ENCODE measurements around the gene RORC. TPM values are rescaled to one million over a fixed set of nuclear protein-coding genes. Genes with fewer than 3 reads are reported as not detected.

The RORC gene
- total RNA-seq, 1 experiment from 2014 or later = 0.44 TPM

DNA sequence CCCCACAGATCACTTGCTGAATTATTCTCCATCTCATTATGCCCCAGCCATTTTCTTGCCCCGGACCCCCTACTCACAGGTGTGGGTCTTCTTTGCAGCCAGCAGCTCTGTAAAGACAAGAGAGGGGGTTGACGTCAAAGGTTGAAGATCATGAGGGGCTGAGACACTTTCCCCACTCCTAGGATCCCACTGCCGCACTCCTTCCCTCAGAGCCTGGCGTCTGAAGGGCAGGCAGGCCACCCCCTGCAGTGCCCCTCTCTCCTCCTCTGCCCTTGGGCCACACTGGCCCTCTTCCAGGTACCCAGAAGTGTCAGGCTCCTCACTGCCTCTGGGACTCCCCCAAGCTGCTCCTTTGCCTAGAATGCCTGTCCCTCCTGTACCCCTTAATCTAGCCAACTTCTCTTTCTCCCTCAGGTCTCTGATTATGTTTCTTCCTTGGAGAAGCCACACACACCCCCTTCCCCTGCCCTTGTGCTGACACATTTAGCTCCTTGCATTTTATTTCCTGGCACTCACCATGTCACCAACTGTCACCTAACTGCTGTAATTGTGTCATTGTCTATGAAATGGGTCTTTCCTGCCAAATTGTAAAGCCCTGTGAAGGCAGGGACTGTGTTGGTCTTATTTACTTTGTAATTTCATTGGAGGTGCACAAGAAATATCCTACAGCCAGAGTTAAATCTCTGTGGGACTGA is 2.1 kb downstream of the RORC start:
- Mint-ChIP-seq H3K27ac (peak overlapping the region; percentile 64), H3K4me1 (peaks cover 47% of the 10 kb centered on the region), H3K9me3 (no peaks in the 10 kb centered on the region), H3K4me3 (peak overlapping the region; percentile 47), H3K36me3 (no peaks in the 10 kb centered on the region), H3K27me3 (ENCODE audit: low read depth) (peaks cover 6% of the 10 kb centered on the region; the same call in 1 of the 2 replicates)
- no peak for TF ChIP-seq KAT7 (CRISPR knock-in tag; IDR thresholded peaks at IDR 0.05; ENCODE audit: borderline replicate concordance)
- TF ChIP-seq EMX1 (CRISPR knock-in tag; IDR thresholded peaks at IDR 0.05) = no peak
- TF ChIP-seq ZNF232 (CRISPR knock-in tag; IDR thresholded peaks at IDR 0.05) = no peak
- POLR2A ChIA-PET = no interaction called here
- DNase-seq (ENCODE audit: low spot score) (no peak), ATAC-seq (no peak)
- CTCF ChIA-PET = interaction anchor here (0.8 to 2.0 kb wide), 4 partner anchors 10 to 113 kb away, joined by 3 to 17 read pairs (median 6); partner anchors contain the start of genes C2CD4D, CELF3 and TDRKH

DNA sequence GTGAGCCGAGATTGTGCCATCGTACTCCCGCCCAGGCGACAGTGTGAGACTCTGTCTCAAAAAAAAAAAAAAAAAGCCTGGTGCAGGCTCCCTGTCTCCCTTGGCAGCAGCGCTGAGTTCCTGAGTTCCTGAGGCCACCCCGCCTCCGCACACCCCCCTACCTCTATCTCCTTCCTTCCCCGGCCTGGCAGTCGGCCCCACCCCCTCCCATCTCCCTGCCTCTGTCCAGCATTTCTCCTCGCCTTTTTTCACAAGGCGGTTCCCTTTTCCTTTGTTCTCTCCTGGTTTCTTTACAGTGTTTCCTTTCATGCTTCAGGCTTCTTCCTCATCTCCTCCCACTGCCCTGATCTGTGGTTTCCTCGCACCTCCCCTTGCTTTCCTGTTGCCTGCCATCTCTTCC is 2.7 kb downstream of the RORC start:
- Mint-ChIP-seq H3K4me1 (peaks cover 47% of the 10 kb centered on the region), H3K27me3 (ENCODE audit: low read depth) (peaks cover 6% of the 10 kb centered on the region; the same call in 1 of the 2 replicates), H3K9me3 (no peaks in the 10 kb centered on the region), H3K27ac (peak overlapping the region; percentile 64), H3K36me3 (no peaks in the 10 kb centered on the region), H3K4me3 (peak overlapping the region; percentile 47)
- CTCF ChIA-PET = interaction anchor here (0.7 to 2.0 kb wide), 3 partner anchors 8 to 163 kb away, joined by 3 to 12 read pairs (median 4); partner anchors contain the start of gene CELF3
- peak; percentile 65 for ATAC-seq
- POLR2A ChIA-PET = no interaction called here
- DNase-seq (ENCODE audit: low spot score) = peak; percentile 60
- no peak for TF ChIP-seq SOX15 (CRISPR knock-in tag; IDR thresholded peaks at IDR 0.05)
- TF ChIP-seq, protein P1, sequence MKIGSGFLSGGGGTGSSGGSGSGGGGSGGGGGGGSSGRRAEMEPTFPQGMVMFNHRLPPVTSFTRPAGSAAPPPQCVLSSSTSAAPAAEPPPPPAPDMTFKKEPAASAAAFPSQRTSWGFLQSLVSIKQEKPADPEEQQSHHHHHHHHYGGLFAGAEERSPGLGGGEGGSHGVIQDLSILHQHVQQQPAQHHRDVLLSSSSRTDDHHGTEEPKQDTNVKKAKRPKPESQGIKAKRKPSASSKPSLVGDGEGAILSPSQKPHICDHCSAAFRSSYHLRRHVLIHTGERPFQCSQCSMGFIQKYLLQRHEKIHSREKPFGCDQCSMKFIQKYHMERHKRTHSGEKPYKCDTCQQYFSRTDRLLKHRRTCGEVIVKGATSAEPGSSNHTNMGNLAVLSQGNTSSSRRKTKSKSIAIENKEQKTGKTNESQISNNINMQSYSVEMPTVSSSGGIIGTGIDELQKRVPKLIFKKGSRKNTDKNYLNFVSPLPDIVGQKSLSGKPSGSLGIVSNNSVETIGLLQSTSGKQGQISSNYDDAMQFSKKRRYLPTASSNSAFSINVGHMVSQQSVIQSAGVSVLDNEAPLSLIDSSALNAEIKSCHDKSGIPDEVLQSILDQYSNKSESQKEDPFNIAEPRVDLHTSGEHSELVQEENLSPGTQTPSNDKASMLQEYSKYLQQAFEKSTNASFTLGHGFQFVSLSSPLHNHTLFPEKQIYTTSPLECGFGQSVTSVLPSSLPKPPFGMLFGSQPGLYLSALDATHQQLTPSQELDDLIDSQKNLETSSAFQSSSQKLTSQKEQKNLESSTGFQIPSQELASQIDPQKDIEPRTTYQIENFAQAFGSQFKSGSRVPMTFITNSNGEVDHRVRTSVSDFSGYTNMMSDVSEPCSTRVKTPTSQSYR (CRISPR knock-in tag; IDR thresholded peaks at IDR 0.05) = no peak
- TF ChIP-seq, protein P2, sequence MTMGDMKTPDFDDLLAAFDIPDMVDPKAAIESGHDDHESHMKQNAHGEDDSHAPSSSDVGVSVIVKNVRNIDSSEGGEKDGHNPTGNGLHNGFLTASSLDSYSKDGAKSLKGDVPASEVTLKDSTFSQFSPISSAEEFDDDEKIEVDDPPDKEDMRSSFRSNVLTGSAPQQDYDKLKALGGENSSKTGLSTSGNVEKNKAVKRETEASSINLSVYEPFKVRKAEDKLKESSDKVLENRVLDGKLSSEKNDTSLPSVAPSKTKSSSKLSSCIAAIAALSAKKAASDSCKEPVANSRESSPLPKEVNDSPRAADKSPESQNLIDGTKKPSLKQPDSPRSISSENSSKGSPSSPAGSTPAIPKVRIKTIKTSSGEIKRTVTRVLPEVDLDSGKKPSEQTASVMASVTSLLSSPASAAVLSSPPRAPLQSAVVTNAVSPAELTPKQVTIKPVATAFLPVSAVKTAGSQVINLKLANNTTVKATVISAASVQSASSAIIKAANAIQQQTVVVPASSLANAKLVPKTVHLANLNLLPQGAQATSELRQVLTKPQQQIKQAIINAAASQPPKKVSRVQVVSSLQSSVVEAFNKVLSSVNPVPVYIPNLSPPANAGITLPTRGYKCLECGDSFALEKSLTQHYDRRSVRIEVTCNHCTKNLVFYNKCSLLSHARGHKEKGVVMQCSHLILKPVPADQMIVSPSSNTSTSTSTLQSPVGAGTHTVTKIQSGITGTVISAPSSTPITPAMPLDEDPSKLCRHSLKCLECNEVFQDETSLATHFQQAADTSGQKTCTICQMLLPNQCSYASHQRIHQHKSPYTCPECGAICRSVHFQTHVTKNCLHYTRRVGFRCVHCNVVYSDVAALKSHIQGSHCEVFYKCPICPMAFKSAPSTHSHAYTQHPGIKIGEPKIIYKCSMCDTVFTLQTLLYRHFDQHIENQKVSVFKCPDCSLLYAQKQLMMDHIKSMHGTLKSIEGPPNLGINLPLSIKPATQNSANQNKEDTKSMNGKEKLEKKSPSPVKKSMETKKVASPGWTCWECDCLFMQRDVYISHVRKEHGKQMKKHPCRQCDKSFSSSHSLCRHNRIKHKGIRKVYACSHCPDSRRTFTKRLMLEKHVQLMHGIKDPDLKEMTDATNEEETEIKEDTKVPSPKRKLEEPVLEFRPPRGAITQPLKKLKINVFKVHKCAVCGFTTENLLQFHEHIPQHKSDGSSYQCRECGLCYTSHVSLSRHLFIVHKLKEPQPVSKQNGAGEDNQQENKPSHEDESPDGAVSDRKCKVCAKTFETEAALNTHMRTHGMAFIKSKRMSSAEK (CRISPR knock-in tag; IDR thresholded peaks at IDR 0.05; ENCODE audit: borderline replicate concordance) = no peak
- TF ChIP-seq, protein P3, sequence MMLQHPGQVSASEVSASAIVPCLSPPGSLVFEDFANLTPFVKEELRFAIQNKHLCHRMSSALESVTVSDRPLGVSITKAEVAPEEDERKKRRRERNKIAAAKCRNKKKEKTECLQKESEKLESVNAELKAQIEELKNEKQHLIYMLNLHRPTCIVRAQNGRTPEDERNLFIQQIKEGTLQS (CRISPR knock-in tag; conservative IDR thresholded peaks at IDR 0.05) = no peak
- TF ChIP-seq ESRRA (CRISPR knock-in tag; IDR thresholded peaks at IDR 0.05; ENCODE audit: borderline replicate concordance) = no peak
- TF ChIP-seq, protein P4, sequence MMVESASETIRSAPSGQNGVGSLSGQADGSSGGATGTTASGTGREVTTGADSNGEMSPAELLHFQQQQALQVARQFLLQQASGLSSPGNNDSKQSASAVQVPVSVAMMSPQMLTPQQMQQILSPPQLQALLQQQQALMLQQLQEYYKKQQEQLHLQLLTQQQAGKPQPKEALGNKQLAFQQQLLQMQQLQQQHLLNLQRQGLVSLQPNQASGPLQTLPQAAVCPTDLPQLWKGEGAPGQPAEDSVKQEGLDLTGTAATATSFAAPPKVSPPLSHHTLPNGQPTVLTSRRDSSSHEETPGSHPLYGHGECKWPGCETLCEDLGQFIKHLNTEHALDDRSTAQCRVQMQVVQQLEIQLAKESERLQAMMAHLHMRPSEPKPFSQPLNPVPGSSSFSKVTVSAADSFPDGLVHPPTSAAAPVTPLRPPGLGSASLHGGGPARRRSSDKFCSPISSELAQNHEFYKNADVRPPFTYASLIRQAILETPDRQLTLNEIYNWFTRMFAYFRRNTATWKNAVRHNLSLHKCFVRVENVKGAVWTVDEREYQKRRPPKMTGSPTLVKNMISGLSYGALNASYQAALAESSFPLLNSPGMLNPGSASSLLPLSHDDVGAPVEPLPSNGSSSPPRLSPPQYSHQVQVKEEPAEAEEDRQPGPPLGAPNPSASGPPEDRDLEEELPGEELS (CRISPR knock-in tag; IDR thresholded peaks at IDR 0.05) = no peak
- no peak for TF ChIP-seq GTF2I (CRISPR knock-in tag; conservative IDR thresholded peaks at IDR 0.05)
- TF ChIP-seq, protein P5, sequence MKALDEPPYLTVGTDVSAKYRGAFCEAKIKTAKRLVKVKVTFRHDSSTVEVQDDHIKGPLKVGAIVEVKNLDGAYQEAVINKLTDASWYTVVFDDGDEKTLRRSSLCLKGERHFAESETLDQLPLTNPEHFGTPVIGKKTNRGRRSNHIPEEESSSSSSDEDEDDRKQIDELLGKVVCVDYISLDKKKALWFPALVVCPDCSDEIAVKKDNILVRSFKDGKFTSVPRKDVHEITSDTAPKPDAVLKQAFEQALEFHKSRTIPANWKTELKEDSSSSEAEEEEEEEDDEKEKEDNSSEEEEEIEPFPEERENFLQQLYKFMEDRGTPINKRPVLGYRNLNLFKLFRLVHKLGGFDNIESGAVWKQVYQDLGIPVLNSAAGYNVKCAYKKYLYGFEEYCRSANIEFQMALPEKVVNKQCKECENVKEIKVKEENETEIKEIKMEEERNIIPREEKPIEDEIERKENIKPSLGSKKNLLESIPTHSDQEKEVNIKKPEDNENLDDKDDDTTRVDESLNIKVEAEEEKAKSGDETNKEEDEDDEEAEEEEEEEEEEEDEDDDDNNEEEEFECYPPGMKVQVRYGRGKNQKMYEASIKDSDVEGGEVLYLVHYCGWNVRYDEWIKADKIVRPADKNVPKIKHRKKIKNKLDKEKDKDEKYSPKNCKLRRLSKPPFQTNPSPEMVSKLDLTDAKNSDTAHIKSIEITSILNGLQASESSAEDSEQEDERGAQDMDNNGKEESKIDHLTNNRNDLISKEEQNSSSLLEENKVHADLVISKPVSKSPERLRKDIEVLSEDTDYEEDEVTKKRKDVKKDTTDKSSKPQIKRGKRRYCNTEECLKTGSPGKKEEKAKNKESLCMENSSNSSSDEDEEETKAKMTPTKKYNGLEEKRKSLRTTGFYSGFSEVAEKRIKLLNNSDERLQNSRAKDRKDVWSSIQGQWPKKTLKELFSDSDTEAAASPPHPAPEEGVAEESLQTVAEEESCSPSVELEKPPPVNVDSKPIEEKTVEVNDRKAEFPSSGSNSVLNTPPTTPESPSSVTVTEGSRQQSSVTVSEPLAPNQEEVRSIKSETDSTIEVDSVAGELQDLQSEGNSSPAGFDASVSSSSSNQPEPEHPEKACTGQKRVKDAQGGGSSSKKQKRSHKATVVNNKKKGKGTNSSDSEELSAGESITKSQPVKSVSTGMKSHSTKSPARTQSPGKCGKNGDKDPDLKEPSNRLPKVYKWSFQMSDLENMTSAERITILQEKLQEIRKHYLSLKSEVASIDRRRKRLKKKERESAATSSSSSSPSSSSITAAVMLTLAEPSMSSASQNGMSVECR (CRISPR knock-in tag; IDR thresholded peaks at IDR 0.05; ENCODE audit: borderline replicate concordance) = no peak

Data from WTC11 (cell line).